ACC112 (cell line): ENCODE measurements around the gene FKBP1B.
"Not testable (repeated sequence)": the region's sequence is repeated elsewhere in the genome, so short reads cannot be mapped to it uniquely, and the experiment has no call there.

Source experiments
- H2AFZ ChIP-seq: fragments of 200-600 bp; sonication (generic); one replicate; pipeline ENCODE4 v1.6.0; 2017; ENCODE audit warnings: antibody characterized with exemption, low read length; ENCODE audit not compliant: unreplicated experiment
- H3K27ac ChIP-seq: fragments of 200-600 bp; sonication (generic); 2 replicates; pipeline ENCODE4 v1.5.1; 2014; ENCODE audit warnings: low read depth, mild to moderate bottlenecking, antibody characterized with exemption, low read length, moderate library complexity
- H3K27me3 ChIP-seq: fragments of 200-600 bp; sonication (generic); 2 replicates; pipeline ENCODE4 v1.6.1; 2014; ENCODE audit warnings: mild to moderate bottlenecking, antibody characterized with exemption, low read length, moderate library complexity, mixed read lengths; ENCODE audit not compliant: insufficient read depth
- H3K36me3 ChIP-seq: fragments of 200-600 bp; sonication (generic); 2 replicates; pipeline ENCODE4 v1.6.1; 2016; ENCODE audit warnings: mild to moderate bottlenecking, antibody characterized with exemption, low read length, moderate library complexity, mixed read lengths; ENCODE audit not compliant: insufficient read depth
- H3K4me1 ChIP-seq: fragments of 200-600 bp; sonication (generic); one replicate; pipeline ENCODE4 v1.6.1; 2016; ENCODE audit warnings: low read length, mixed read lengths; ENCODE audit not compliant: insufficient read depth, unreplicated experiment, control insufficient read depth
- H3K4me3 ChIP-seq: fragments of 200-600 bp; sonication (generic); 2 replicates; pipeline ENCODE4 v1.5.1; 2014; ENCODE audit warnings: mild to moderate bottlenecking, low read depth, low read length
- H3K79me2 ChIP-seq: fragments of 200-600 bp; sonication (generic); one replicate; pipeline ENCODE4 v1.6.0; 2016; ENCODE audit warnings: low read length; ENCODE audit not compliant: control insufficient read depth, unreplicated experiment, insufficient read depth

The FKBP1B gene

DNA sequence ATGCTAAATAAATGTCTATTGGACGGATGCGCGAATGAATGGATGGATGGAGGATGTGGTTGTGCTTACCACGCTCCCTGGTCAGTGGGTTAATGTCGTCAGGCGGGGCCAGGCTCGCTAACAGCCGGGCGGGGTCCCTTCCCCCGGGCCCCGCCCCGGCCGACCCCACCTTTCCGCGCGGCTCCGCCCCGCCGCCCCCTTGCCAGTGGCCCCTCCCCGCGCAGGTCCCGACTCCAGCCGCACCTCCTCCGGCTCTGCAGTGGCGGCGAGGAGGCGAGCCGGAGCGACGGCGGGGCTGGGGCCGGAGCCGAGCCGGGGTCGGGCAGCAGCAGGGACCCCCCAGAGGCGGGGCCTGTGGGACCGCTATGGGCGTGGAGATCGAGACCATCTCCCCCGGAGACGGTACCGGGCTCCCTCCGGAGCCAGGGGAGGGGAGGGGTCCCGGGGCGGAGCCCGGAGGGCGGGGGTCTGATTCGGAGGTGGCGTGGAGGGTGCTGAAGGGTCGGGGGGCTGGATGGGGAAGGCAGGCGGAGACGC is at the start of gene FKBP1B:
Gene FKBP1B (plus strand): TSS at position 257 of the 537 bp plus-strand sequence. CDS start 109 bp downstream, at position 366.
- peaks cover 15% of the 10 kb centered on the region for H3K79me2 ChIP-seq
- peak within 1 kb of the TSS; percentile 61 for H2AFZ ChIP-seq
- H3K4me3 ChIP-seq = peak within 1 kb of the TSS; percentile 86
- H3K27ac ChIP-seq = no peak within 1 kb of the TSS
- H3K36me3 ChIP-seq = no peaks in the 10 kb centered on the region
- H3K4me1 ChIP-seq = peaks cover 3% of the 10 kb centered on the region
- no peaks in the 10 kb centered on the region for H3K27me3 ChIP-seq

DNA sequence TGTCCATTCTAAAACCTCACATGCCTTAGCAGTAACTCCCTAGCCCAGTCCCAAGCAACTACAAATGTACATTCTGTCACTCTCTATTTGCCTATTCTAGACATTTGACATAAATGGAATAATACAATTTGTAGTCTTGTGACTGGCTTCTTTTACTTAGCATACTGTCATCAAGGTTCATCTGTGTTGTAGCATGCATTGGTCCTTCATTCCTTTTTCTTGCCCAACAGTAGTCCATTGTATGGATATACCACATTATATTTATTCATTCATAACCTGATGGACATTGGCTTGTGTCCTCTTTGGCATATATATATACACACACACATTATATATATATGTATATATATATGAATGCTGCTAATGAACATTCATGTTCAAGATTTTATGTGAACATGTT is 41.8 kb upstream of the FKBP1B start:
- H3K27me3 ChIP-seq = no peaks in the 10 kb centered on the region
- H3K79me2 ChIP-seq = no peaks in the 10 kb centered on the region
- no peak overlapping the region for H2AFZ ChIP-seq
- H3K4me1 ChIP-seq = peaks cover 5% of the 10 kb centered on the region
- H3K27ac ChIP-seq = no peak overlapping the region
- H3K4me3 ChIP-seq = no peak overlapping the region
- H3K36me3 ChIP-seq = no peaks in the 10 kb centered on the region

DNA sequence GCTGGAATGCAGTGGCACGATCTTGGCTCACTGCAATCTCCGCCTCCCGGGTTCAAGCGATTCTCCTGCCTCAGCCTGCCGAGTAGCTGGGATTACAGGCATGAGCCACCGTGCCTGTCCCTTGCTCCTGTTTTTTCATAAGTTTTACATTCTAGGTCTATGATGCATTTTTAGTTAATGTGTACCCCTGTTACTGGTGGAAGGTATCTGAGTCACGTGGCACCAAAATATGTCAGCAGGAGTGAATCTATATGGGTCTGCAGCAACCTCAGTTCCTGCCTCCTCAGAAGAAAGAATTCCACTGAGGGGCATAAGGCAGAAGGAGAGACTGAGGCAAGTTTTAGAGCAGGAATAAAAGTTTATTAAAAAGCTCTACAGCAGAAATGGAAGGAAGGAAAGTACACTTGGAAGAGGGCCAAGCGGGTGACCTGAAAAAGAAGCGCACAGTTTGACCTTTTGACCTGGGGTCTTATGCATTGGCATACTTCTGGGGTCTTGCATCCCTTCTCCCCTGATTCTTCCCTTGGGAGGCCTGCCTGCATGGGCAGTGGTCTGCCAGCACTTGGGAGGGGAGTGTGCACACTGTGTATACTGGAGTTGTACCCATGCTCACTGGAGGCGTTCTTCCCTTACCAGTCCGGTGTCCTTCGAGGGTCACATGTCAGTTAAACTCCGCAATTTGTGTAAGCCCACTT is 40.7 kb upstream of the FKBP1B start:
- H3K79me2 ChIP-seq = no peaks in the 10 kb centered on the region
- no peak overlapping the region for H2AFZ ChIP-seq
- H3K4me1 ChIP-seq = peaks cover 8% of the 10 kb centered on the region
- H3K27ac ChIP-seq = no peak overlapping the region
- peak overlapping the region; percentile 60; the same call in 1 of the 2 replicates for H3K4me3 ChIP-seq
- H3K36me3 ChIP-seq = no peaks in the 10 kb centered on the region
- H3K27me3 ChIP-seq = no peaks in the 10 kb centered on the region

DNA sequence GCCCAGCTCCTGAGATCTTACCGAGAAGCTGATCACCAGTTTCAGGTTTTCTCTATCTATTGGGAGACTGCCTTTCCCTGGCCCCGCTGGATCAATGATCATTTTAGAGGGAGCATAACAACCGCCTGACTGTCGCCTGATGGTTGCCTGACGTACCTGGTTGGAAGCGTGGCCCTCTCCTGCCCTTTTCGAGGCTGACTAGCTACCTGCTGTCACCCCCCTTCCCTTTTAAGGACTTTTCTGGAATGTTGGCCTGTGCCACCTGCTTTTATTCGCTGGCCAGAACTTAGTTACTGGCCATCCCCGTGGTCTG is 40.2 kb upstream of the FKBP1B start:
- Histone ChIP-seq H3K79me2 (no peaks in the 10 kb centered on the region), H3K4me3 (peak overlapping the region; percentile 71; the same call in 1 of the 2 replicates), H2AFZ (no peak overlapping the region), H3K27me3 (no peaks in the 10 kb centered on the region), H3K4me1 (peaks cover 8% of the 10 kb centered on the region), H3K36me3 (no peaks in the 10 kb centered on the region), H3K27ac (no peak overlapping the region)

DNA sequence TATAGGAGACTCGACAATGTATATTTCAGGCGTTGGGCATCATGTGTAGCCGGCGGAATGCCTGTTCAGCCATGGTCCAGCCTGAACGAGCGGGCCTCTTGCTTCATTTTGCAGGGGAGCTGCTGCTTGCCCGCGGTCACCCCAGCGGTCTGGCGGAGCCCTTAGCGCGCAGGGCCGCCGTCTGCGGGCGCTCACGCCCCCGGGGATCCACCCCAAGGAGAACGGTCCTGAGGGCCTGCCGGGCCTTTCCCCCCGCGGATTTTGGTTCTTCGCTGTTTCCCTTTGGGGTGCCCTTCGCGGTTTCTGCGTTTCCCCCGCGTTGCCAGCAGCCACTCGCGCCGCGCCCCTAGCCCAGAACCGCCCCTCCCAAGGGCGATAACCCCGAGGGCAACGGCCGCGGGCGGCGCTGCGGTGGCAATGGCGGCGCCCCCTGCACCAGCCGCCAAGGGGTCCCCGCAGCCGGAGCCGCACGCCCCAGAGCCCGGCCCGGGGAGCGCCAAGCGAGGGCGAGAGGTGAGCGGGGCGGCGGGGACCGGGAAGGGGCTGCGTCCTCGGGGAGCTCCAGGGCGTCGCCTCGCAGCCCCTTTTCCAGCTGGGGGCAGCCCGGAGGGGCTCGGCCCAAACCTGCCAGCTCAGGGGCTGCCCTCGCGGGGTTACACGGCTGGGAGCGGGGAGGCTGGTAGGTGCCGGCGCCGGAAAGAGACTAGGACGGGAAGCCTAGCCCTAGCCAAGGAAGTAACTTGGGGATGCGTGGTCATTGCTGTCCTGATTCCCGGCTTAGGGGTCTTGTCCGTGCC is 39.7 kb upstream of the FKBP1B start, which contains the start of gene MFSD2B:
Gene MFSD2B (plus strand): TSS at position 406 of the 797 bp plus-strand sequence. CDS start 12 bp downstream, at position 418.
- Histone ChIP-seq H3K36me3 (no peaks in the 10 kb centered on the region), H3K4me1 (peaks cover 13% of the 10 kb centered on the region), H3K27ac (no peak within 1 kb of the TSS), H3K79me2 (no peaks in the 10 kb centered on the region), H3K4me3 (peak within 1 kb of the TSS; percentile 71), H2AFZ (peak within 1 kb of the TSS; percentile 28), H3K27me3 (no peaks in the 10 kb centered on the region)

DNA sequence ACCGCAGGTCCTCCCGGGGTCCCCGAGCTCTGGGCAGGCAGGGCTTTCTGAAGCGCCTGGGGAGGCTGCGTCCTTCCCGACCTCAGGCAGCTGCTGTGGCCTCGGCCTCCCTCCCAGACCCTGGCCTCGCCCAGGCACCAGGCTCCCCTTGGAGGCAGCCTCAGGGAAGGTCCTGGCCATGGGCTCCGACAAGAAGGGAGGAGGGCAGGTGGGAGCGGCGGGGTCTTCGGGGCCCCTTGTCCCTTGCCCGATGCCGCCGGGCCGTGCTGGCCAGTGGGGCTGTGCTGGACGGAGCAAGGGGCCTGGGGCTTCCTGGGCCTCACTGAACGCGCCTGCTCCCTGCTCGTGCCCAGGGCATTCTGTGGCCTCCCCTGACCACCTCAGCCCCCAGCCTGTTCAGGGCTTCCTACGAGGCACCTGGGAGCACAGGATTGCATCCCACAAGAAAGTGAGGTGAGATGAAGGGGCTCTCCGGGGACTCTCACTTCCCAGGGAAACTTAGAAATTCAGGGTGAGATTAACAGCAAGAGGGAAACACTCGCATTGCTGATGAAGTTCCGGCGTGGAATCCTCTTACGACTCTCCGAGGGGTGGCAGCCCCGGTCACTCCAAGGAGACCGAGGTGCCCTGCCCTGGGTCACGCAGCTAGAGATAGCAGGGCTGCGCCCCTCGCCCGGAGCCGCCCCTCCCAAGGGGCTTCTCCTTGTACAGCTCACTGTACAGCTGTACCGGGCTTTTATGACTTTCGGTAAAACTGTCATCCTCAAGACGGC is 38.9 kb upstream of the FKBP1B start:
- H3K4me1 ChIP-seq = peaks cover 16% of the 10 kb centered on the region
- H3K36me3 ChIP-seq = no peaks in the 10 kb centered on the region
- H3K27ac ChIP-seq = no peak overlapping the region
- H2AFZ ChIP-seq = peak overlapping the region; percentile 28
- no peaks in the 10 kb centered on the region for H3K79me2 ChIP-seq
- H3K27me3 ChIP-seq = no peaks in the 10 kb centered on the region
- H3K4me3 ChIP-seq = peak overlapping the region; percentile 71

DNA sequence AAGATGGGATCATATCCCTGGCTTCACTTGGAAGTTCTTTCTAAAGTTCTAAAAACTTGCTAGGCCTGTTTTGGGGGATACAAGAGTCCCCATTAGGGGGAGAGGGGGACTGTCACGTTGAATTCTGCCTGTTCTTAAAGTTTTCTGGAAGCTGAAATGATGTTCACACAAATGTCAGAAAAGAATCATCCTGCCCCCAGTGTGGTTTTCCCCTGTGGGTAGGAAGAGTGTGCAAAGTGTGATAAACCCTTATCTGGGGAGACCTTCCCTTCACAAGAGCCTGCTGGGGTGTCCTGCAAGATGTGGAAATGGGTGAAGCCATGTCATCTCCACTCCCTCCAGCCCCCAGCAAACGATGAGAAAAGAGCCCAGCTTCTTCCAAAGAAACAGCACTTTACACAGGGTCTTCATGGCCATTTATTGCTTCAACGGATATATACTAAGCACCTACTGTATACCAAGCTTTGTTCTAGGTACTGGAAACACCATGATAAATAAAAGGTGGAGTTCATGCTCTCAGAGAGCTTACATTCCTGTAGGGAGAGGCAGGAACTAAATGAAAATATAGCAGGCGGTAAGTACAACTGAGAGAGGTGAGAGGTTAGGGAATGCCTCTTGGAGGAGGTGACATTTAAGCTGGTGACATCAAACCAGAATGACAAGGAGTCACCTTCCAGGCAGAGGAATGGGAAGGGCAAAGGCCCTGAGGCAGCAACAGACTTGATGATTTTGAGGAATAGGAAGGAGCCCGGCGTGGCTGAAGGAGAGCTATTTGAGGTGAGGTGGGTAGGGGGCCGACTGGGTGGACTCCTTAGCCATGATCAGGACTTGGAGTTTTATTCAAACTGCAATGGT is 38.1 kb upstream of the FKBP1B start:
- no peak overlapping the region for H3K4me3 ChIP-seq
- H3K36me3 ChIP-seq = no peaks in the 10 kb centered on the region
- no peak overlapping the region for H2AFZ ChIP-seq
- H3K79me2 ChIP-seq = no peaks in the 10 kb centered on the region
- peaks cover 24% of the 10 kb centered on the region for H3K4me1 ChIP-seq
- H3K27ac ChIP-seq = no peak overlapping the region
- H3K27me3 ChIP-seq = no peaks in the 10 kb centered on the region

DNA sequence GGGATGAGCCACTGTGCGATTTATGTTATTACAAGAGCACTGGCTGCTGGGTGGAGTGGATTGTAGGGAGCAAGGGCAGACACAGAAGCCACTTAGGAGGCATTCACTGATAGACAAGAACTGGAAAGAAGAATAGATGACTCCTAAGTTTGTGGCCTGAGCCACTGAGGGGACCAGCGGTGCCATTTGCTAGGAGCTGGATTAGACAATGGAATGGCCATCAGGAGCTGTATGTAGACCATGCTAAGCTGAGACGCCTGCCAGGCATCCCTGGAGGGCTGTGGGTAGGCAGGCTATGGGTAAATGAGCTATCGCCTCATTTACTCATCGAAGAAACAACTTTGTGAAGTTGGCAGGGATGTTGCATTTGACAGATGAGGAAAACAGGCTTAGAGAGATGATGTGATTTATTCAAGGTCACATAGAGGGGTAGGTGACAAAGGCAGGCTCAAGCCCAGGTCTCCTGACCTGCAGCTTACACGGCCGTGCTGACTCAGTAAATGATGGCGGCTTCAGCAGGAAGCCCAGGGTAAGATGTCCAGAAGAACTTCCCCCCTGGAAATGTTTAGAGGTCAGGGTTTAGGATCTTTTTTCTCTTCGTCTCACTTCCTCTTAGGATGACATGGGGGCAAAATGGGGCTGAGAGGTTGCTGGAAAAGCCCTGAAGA is 36.9 kb upstream of the FKBP1B start:
- Histone ChIP-seq H3K27me3 (no peaks in the 10 kb centered on the region), H3K4me1 (peaks cover 31% of the 10 kb centered on the region), H3K27ac (no peak overlapping the region), H2AFZ (no peak overlapping the region), H3K4me3 (no peak overlapping the region), H3K79me2 (no peaks in the 10 kb centered on the region), H3K36me3 (no peaks in the 10 kb centered on the region)

DNA sequence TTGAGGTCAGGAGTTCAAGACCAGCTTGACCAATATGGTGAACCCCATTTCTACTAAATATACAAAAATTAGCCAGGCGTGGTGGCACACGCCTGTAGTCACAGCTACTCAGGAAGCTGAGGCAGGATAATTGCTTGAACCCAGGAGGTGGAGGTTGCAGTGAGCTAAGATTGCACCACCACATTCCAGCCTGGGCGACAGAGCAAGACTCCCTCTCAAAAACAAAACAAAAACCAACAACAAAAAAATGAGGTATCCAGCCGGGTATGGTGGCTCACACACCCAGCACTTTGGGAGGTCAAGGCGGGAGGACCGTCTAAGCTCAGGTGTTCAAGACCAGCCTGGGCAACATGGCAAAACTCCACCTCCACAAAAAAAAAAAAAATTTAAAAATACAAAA is 34.6 kb upstream of the FKBP1B start:
- H3K27ac ChIP-seq = peak overlapping the region; percentile 83
- peaks cover 31% of the 10 kb centered on the region for H3K4me1 ChIP-seq
- not testable (repeated sequence) for H3K27me3 ChIP-seq, H3K79me2 ChIP-seq, H3K36me3 ChIP-seq, H2AFZ ChIP-seq, H3K4me3 ChIP-seq
